ENCODE data around the gene SSBP4.

Gene SSBP4

GRCh38 chr19:18422530-18423191 lies 3.5 kb downstream of the SSBP4 start:
- peaks cover 7 to 10% of the 10 kb centered on the region in 2 donors for H3K27me3 ChIP-seq (ENCODE audit: control insufficient read depth in 1 of 2, insufficient read depth in 2 of 2, low read length in 2 of 2)
- no peaks in the 10 kb centered on the region for H3K9me3 ChIP-seq (ENCODE audit: control insufficient read depth in 2 of 2, low read length in 2 of 2)
- H3K36me3 ChIP-seq (ENCODE audit: control insufficient read depth in 2 of 2, insufficient read depth in 2 of 2, low read length in 2 of 2): no peaks in the 10 kb centered on the region
- no peak overlapping the region for H3K9ac ChIP-seq (ENCODE audit: low read length in 2 of 2)
- peak overlapping the region; percentile 6 for H3K27ac ChIP-seq (ENCODE audit: low read length)
- H3K4me1 ChIP-seq (ENCODE audit: control insufficient read depth, insufficient read depth, low read length): peaks cover 62% of the 10 kb centered on the region
- no peak overlapping the region for H3K4me3 ChIP-seq (ENCODE audit: low read length in 2 of 2)

DNA sequence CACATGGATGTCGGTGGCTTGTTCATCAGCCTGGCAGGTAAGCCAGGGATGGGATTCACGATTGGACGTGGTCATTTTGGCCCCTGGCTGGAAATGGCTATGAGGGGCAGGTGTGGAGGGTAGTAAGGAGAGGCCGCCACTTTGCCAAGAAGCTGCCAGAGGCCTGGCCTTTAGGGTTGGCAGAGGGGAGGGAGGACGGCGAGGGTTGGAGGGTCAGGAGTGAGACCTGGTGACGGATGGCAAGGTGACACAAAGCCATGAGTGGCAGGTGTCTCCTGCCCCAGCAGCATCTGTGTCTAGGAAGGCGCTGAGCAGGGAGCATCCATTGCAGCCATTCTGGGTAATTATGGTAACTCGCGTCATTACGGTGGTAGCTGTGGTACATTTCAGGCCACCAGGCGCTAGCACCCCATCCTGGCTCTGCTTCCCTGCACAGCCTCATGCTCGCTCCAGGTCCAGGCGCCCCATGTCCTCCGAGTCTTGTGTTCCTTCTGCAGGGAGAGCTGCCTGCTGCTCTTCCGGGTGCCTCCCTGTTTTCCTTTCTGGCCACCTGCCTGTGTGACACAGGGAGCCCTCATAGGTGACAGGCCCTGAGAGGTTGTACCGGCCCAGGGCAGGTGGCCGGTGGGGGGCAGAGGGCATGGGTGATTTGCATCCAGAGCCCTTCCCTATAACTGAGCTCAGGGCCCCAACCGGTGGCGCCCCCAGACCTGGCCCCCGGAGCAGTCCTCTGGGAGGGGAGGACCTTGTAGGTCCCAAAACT lies 4.2 kb downstream of the SSBP4 start:
- Histone ChIP-seq H3K9ac (ENCODE audit: low read length in 2 of 2) (no peak overlapping the region), H3K27ac (ENCODE audit: low read length) (no peak overlapping the region), H3K36me3 (ENCODE audit: control insufficient read depth in 2 of 2, insufficient read depth in 2 of 2, low read length in 2 of 2) (no peaks in the 10 kb centered on the region), H3K9me3 (ENCODE audit: control insufficient read depth in 2 of 2, low read length in 2 of 2) (no peaks in the 10 kb centered on the region), H3K4me1 (ENCODE audit: control insufficient read depth, insufficient read depth, low read length) (peaks cover 57% of the 10 kb centered on the region), H3K4me3 (ENCODE audit: low read length in 2 of 2) (no peak overlapping the region), H3K27me3 (ENCODE audit: control insufficient read depth in 1 of 2, insufficient read depth in 2 of 2, low read length in 2 of 2) (peaks cover 3% of the 10 kb centered on the region in 2 donors)

GRCh38 chr19:18424122-18424889 lies 5.1 kb downstream of the SSBP4 start:
- no peaks in the 10 kb centered on the region for H3K36me3 ChIP-seq (ENCODE audit: control insufficient read depth in 2 of 2, insufficient read depth in 2 of 2, low read length in 2 of 2)
- no peak overlapping the region for H3K4me3 ChIP-seq (ENCODE audit: low read length in 2 of 2)
- H3K9me3 ChIP-seq (ENCODE audit: control insufficient read depth in 2 of 2, low read length in 2 of 2): no peaks in the 10 kb centered on the region
- H3K9ac ChIP-seq (ENCODE audit: low read length in 2 of 2): no peak overlapping the region
- peaks cover 60% of the 10 kb centered on the region for H3K4me1 ChIP-seq (ENCODE audit: control insufficient read depth, insufficient read depth, low read length)
- no peaks in the 10 kb centered on the region for H3K27me3 ChIP-seq (ENCODE audit: control insufficient read depth in 1 of 2, insufficient read depth in 2 of 2, low read length in 2 of 2)
- H3K27ac ChIP-seq (ENCODE audit: low read length): no peak overlapping the region

- H3K4me1 ChIP-seq (ENCODE audit: control insufficient read depth, insufficient read depth, low read length): peaks cover 62% of the 10 kb centered on the region
- H3K4me3 ChIP-seq (ENCODE audit: low read length in 2 of 2): no peak overlapping the region
- no peaks in the 10 kb centered on the region for H3K9me3 ChIP-seq (ENCODE audit: control insufficient read depth in 2 of 2, low read length in 2 of 2)
- no peaks in the 10 kb centered on the region for H3K36me3 ChIP-seq (ENCODE audit: control insufficient read depth in 2 of 2, insufficient read depth in 2 of 2, low read length in 2 of 2)
- no peaks in the 10 kb centered on the region for H3K27me3 ChIP-seq (ENCODE audit: control insufficient read depth in 1 of 2, insufficient read depth in 2 of 2, low read length in 2 of 2)
- no peak overlapping the region for H3K9ac ChIP-seq (ENCODE audit: low read length in 2 of 2)
- peak overlapping the region; percentile 67 for H3K27ac ChIP-seq (ENCODE audit: low read length)
Observed at GRCh38 chr19:18424890-18425514, 5.8 kb downstream of the SSBP4 start.

- H3K4me1 ChIP-seq (ENCODE audit: control insufficient read depth, insufficient read depth, low read length): peaks cover 57% of the 10 kb centered on the region
- no peaks in the 10 kb centered on the region for H3K9me3 ChIP-seq (ENCODE audit: control insufficient read depth in 2 of 2, low read length in 2 of 2)
- H3K27ac ChIP-seq (ENCODE audit: low read length): peak overlapping the region; percentile 67
- H3K4me3 ChIP-seq (ENCODE audit: low read length in 2 of 2): peak overlapping the region in 1 of 2 donors; percentile 54
- peak overlapping the region; percentile 9 to 42 for H3K9ac ChIP-seq (ENCODE audit: low read length in 2 of 2)
- H3K36me3 ChIP-seq (ENCODE audit: control insufficient read depth in 2 of 2, insufficient read depth in 2 of 2, low read length in 2 of 2): no peaks in the 10 kb centered on the region
- H3K27me3 ChIP-seq (ENCODE audit: control insufficient read depth in 1 of 2, insufficient read depth in 2 of 2, low read length in 2 of 2): no peaks in the 10 kb centered on the region
Observed at GRCh38 chr19:18425515-18426415, 6.6 kb downstream of the SSBP4 start.

DNA sequence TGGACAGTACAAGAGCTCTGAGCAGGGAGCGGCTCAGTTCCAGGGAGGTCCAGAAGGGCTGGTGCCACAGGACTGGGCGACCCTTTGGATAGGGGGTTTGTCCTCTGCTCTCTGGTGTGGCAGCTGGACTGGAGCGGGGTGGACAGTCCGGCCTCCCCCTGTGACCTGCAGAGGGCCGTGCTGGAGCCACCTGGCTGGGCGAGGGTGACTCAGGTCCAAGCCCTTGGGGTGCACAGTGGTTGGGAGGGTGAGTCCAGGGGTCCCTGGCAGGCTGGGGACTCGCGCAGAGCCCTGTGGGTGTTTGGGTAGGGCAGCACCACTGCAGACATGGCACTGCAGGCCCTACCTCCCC lies 7.2 kb downstream of the SSBP4 start:
- no peaks in the 10 kb centered on the region for H3K27me3 ChIP-seq (ENCODE audit: control insufficient read depth in 1 of 2, insufficient read depth in 2 of 2, low read length in 2 of 2)
- no peaks in the 10 kb centered on the region for H3K9me3 ChIP-seq (ENCODE audit: control insufficient read depth in 2 of 2, low read length in 2 of 2)
- H3K36me3 ChIP-seq (ENCODE audit: control insufficient read depth in 2 of 2, insufficient read depth in 2 of 2, low read length in 2 of 2): no peaks in the 10 kb centered on the region
- peak overlapping the region; percentile 9 to 42 for H3K9ac ChIP-seq (ENCODE audit: low read length in 2 of 2)
- H3K27ac ChIP-seq (ENCODE audit: low read length): peak overlapping the region; percentile 67
- peaks cover 50% of the 10 kb centered on the region for H3K4me1 ChIP-seq (ENCODE audit: control insufficient read depth, insufficient read depth, low read length)
- no peak overlapping the region for H3K4me3 ChIP-seq (ENCODE audit: low read length in 2 of 2)

- no peak overlapping the region for H3K27ac ChIP-seq (ENCODE audit: low read length)
- no peak overlapping the region for H3K9ac ChIP-seq (ENCODE audit: low read length in 2 of 2)
- H3K4me1 ChIP-seq (ENCODE audit: control insufficient read depth, insufficient read depth, low read length): peaks cover 48% of the 10 kb centered on the region
- no peaks in the 10 kb centered on the region for H3K9me3 ChIP-seq (ENCODE audit: control insufficient read depth in 2 of 2, low read length in 2 of 2)
- no peak overlapping the region for H3K4me3 ChIP-seq (ENCODE audit: low read length in 2 of 2)
- H3K36me3 ChIP-seq (ENCODE audit: control insufficient read depth in 2 of 2, insufficient read depth in 2 of 2, low read length in 2 of 2): no peaks in the 10 kb centered on the region
- no peaks in the 10 kb centered on the region for H3K27me3 ChIP-seq (ENCODE audit: control insufficient read depth in 1 of 2, insufficient read depth in 2 of 2, low read length in 2 of 2)
Observed at GRCh38 chr19:18427080-18427742, 8.0 kb downstream of the SSBP4 start.

GRCh38 chr19:18427743-18428113 lies 8.5 kb downstream of the SSBP4 start:
- H3K27me3 ChIP-seq (ENCODE audit: control insufficient read depth in 1 of 2, insufficient read depth in 2 of 2, low read length in 2 of 2): no peaks in the 10 kb centered on the region
- H3K9ac ChIP-seq (ENCODE audit: low read length in 2 of 2): no peak overlapping the region
- H3K27ac ChIP-seq (ENCODE audit: low read length): no peak overlapping the region
- H3K36me3 ChIP-seq (ENCODE audit: control insufficient read depth in 2 of 2, insufficient read depth in 2 of 2, low read length in 2 of 2): no peaks in the 10 kb centered on the region
- peaks cover 50% of the 10 kb centered on the region for H3K4me1 ChIP-seq (ENCODE audit: control insufficient read depth, insufficient read depth, low read length)
- no peak overlapping the region for H3K4me3 ChIP-seq (ENCODE audit: low read length in 2 of 2)
- H3K9me3 ChIP-seq (ENCODE audit: control insufficient read depth in 2 of 2, low read length in 2 of 2): no peaks in the 10 kb centered on the region

DNA sequence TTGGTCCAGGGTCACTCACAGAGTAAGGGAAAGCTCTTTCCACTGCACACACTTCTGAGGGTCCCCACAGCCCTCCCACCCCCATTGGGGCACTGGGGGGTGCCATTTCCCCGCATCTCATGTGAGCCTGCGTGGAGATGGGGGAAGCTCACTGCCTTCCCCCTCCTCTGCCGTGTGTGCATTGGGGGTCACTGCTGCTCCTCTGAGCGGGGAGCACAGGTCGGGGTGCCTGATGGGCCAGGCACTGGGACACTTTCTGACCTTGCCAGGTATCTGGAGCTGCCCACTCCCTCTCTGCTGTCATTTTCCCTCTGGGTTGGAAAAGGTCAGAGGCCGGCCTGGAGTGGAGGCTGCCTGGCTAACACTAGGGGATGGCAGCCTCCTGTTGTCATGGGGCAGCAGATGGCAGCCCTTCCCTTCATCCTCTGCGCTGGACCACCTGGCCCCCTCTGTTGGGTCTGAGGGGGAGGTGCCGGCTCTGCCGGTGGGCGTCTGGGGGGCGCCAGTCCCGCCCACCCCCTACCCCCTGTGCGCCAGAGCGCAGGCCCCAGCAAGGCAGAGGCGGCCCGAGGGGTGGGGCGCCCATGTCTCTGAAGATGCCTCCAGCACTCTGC lies 9.1 kb downstream of the SSBP4 start:
- no peak overlapping the region for H3K9ac ChIP-seq (ENCODE audit: low read length in 2 of 2)
- H3K4me1 ChIP-seq (ENCODE audit: control insufficient read depth, insufficient read depth, low read length): peaks cover 53% of the 10 kb centered on the region
- no peaks in the 10 kb centered on the region for H3K27me3 ChIP-seq (ENCODE audit: control insufficient read depth in 1 of 2, insufficient read depth in 2 of 2, low read length in 2 of 2)
- H3K36me3 ChIP-seq (ENCODE audit: control insufficient read depth in 2 of 2, insufficient read depth in 2 of 2, low read length in 2 of 2): no peaks in the 10 kb centered on the region
- H3K27ac ChIP-seq (ENCODE audit: low read length): no peak overlapping the region
- peak overlapping the region in 1 of 2 donors; percentile 63 for H3K4me3 ChIP-seq (ENCODE audit: low read length in 2 of 2)
- H3K9me3 ChIP-seq (ENCODE audit: control insufficient read depth in 2 of 2, low read length in 2 of 2): no peaks in the 10 kb centered on the region

Data from stomach smooth muscle (tissue), 2 donors.